Esophagus squamous epithelium (tissue), 5 donors: ENCODE results near the gene DYNLRB1. TPM values are rescaled to one million over a fixed set of nuclear protein-coding genes. Genes with fewer than 3 reads are reported as not detected.
"Not testable (repeated sequence)": the region's sequence is repeated elsewhere in the genome, so short reads cannot be mapped to it uniquely, and the experiment has no call there.

Experiments
- DNase-seq: peaks from one replicate; lab custom pipeline; 2025; lab: John Stamatoyannopoulos, UW
- H3K27ac ChIP-seq, 4 donors: fragments of 200-600 bp; sonication (generic); one replicate each; pipeline ENCODE4 v1.5.1; 2016 to 2019; ENCODE audit warnings: mild to moderate bottlenecking in 1 of 4
- H3K27me3 ChIP-seq, 4 donors: fragments of 200-600 bp; sonication (generic); 1 replicate in 3 of 4; 2 replicates in 1 of 4; pipeline versions ENCODE4 v1.5.1 to v1.6.0; 2017 to 2021; ENCODE audit warnings: antibody characterized with exemption in 1 of 4
- H3K36me3 ChIP-seq, 3 donors: fragments of 200-600 bp; sonication (generic); one replicate each; pipeline ENCODE4 v1.5.1; 2016 to 2019
- H3K4me1 ChIP-seq, 3 donors: fragments of 200-600 bp; sonication (generic); one replicate each; pipeline ENCODE4 v1.5.1; 2017 to 2019
- H3K4me3 ChIP-seq, 4 donors: fragments of 200-600 bp; sonication (generic); 1 replicate in 3 of 4; 2 replicates in 1 of 4; pipeline ENCODE4 v1.5.1; 2016 to 2019; ENCODE audit warnings: mild to moderate bottlenecking in 2 of 4, moderate library complexity in 1 of 4
- H3K9me3 ChIP-seq, 3 donors: fragments of 200-600 bp; sonication (generic); one replicate each; pipeline ENCODE4 v1.5.1; 2016 to 2019
- POLR2A ChIP-seq, 4 donors: fragments of 450-650 bp; IDR thresholded peaks; one replicate each; pipeline ENCODE4 v1.6.1; 2017; ENCODE audit warnings: antibody characterized with exemption in 4 of 4, mild to moderate bottlenecking in 4 of 4, moderate library complexity in 3 of 4
- WGBS, 2 donors: methylation state at CpG; one replicate each; pipeline ENCODE4 v1.1.5; 2018; 5-methylcytosine and 5-hydroxymethylcytosine counted together
- intact Hi-C: fragments of 100-400 bp; cut with DNase I; formaldehyde crosslinking; loops from one replicate; pipeline ENCODE4 v1.15.0; 2022
- total RNA-seq, 4 donors: library from RNA; depleted of rRNA; stranded (reverse); fragments of >200 nt; gene quantifications; one replicate each; pipeline ENCODE4 v1.1.0, GENCODE V29; 2016
- TF ChIP-seq, protein P1 (sequence below), 6 experiments: fragments of 450-650 bp in 4 of 6; fragments of 200-600 bp in 2 of 6; sonication (generic) in 2 of 6; IDR thresholded peaks; one replicate each; pipeline ENCODE4 v1.5.1; 2016 to 2019; ENCODE audit warnings: antibody characterized with exemption in 6 of 6, mild to moderate bottlenecking in 4 of 6, moderate library complexity in 4 of 6
- donor health status: DM: yes; HTN: yes; CAD: no.

The DYNLRB1 gene
- total RNA-seq, 4 donors from 2014 or later = 77.9 to 108 (median 97.2) TPM

DNA sequence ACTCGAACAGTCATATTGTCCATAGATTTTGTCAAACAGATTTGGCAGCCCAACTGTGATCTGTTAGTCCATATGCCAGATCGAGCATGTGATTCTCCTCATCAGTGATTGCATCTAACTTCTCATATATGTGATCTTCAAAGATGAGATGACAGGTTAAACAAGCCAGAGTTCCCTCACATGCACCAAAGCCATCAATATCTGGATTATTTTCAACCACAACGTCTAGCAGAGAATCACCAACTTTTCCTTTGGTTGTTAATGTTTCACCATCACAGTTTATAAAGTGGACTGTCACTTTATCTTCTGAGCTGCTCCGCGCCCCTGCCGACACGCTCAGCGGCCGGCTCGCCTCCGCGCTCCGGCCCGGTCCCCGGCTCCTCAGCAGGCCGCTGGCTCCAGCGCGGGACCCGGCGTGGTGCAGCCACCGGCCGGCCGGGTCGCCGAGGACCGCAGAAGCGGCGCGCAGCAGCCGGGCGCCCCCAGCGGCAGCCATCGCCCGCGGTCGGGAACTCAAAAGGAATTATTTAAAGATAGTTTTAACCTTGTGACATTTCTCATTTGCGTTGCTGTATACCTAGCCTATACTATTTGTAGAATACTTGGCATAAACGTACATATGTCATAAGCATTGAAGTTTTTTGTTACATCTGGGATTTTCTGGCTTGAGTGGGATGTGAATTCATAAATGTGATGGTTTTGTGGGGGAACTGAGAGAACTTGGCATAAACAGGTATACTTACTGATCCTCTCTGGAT, 40.1 kb upstream of the DYNLRB1 start:
- TF ChIP-seq POLR2A (IDR thresholded peaks at IDR 0.05) = no peak
- TF ChIP-seq, protein P1, sequence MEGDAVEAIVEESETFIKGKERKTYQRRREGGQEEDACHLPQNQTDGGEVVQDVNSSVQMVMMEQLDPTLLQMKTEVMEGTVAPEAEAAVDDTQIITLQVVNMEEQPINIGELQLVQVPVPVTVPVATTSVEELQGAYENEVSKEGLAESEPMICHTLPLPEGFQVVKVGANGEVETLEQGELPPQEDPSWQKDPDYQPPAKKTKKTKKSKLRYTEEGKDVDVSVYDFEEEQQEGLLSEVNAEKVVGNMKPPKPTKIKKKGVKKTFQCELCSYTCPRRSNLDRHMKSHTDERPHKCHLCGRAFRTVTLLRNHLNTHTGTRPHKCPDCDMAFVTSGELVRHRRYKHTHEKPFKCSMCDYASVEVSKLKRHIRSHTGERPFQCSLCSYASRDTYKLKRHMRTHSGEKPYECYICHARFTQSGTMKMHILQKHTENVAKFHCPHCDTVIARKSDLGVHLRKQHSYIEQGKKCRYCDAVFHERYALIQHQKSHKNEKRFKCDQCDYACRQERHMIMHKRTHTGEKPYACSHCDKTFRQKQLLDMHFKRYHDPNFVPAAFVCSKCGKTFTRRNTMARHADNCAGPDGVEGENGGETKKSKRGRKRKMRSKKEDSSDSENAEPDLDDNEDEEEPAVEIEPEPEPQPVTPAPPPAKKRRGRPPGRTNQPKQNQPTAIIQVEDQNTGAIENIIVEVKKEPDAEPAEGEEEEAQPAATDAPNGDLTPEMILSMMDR (IDR thresholded peaks at IDR 0.05) = peak in 5 of 6 experiments; percentile 35 to 73 (median 61)
- intact Hi-C loops = no loop called here
- Histone ChIP-seq H3K27ac (no peak overlapping the region), H3K4me1 (peaks cover 0 to 20% (median 5%) of the 10 kb centered on the region in 3 donors), H3K9me3 (no peaks in the 10 kb centered on the region), H3K27me3 (no peaks in the 10 kb centered on the region), H3K36me3 (peaks cover 0 to 85% (median 7%) of the 10 kb centered on the region in 3 donors), H3K4me3 (no peak overlapping the region)
- WGBS, 2 donors = 11 to 39% methylated on average over 11 to 17 of the region's 38 CpGs
- no peak for DNase-seq

DNA sequence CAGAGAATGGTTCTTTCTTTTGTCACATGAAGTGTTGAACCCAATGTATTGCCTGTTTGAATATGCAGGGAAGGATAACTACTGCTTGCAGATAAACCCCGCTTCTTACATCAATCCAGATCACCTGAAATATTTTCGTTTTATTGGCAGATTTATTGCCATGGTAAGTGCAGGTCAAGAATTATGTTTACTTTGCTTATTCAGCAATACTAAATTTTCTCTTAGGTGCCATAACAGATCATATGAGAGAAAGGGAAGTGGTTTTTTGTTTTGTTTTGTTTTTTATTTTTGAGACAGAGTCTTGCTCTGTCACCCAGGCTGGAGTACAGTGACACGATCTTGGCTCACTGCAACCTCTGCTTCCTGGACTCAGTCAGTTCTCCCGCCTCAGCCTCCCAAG, 36.6 kb upstream of the DYNLRB1 start:
- peaks cover 19 to 88% (median 29%) of the 10 kb centered on the region in 3 donors for H3K36me3 ChIP-seq
- intact Hi-C loops = loop anchor here (10.0 kb wide), 1 partner anchor 165 kb away; no protein-coding TSS in a partner anchor
- H3K27me3 ChIP-seq = no peaks in the 10 kb centered on the region
- H3K4me3 ChIP-seq = no peak overlapping the region
- no peak for TF ChIP-seq POLR2A (IDR thresholded peaks at IDR 0.05)
- H3K27ac ChIP-seq = no peak overlapping the region
- DNase-seq = no peak
- WGBS, 2 donors = 87 to 89% methylated on average over 4 of the region's 4 CpGs
- H3K9me3 ChIP-seq = no peaks in the 10 kb centered on the region
- peaks cover 0 to 10% (median 0%) of the 10 kb centered on the region in 3 donors for H3K4me1 ChIP-seq

DNA sequence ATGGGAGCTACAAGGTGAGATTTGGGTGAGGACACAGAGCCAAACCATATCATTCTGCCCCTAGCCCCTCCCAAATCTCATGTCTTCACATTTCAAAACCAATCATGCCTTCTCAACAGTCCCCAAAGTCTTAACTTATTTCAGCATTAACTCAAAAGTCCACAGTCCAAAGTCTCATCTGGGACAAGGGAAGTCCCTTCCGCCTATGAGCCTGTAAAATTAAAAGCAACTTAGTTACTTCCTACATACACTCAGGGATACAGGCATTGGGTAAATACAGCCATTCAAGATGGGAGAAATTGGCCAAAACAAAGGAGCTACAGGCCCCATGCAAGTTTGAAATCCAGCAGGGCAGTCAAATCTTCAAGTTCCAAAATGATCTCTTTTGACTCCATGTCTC, 34.1 kb upstream of the DYNLRB1 start:
- H3K4me3 ChIP-seq, H3K27me3 ChIP-seq, H3K4me1 ChIP-seq, H3K9me3 ChIP-seq, H3K27ac ChIP-seq, DNase-seq: not testable (repeated sequence)
- WGBS, 2 donors = 0 to 38% methylated on average over 1 of the region's 1 CpG
- peaks cover 19 to 98% (median 29%) of the 10 kb centered on the region in 3 donors for H3K36me3 ChIP-seq
- intact Hi-C loops = loop anchor here (10.0 kb wide), 1 partner anchor 167 kb away; no protein-coding TSS in a partner anchor

DNA sequence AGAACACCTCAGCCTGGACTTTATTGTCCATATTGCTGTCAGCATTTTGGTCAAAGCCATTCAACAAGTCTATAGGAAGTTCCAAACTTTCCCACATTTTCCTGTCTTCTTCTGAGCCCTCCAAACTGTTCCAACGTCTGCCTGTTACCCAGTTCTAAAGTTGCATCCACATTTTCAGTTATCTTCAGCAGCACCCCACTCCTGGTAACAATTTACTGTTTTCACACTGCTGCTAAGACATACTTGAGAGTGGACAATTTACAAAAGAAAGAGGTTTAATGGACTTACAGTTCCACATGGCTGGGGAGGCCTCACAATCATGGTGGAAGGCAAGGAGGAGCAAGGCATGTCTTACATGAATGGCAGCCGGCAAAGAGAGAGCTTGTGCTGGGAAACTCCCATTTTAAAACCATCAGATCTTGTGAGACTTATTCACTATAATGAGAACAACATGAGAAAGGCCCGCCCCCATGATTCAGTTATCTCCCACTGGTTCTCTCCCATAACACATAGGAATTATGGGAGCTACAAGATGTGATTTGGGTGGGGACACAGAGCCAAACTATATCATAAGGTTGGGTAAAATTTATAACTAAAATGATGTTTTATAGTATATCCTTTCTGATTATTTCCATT, 32.5 kb upstream of the DYNLRB1 start:
- intact Hi-C loops = loop anchor here (10.0 kb wide), 1 partner anchor 169 kb away; no protein-coding TSS in a partner anchor
- not testable (repeated sequence) for H3K4me3 ChIP-seq, H3K27ac ChIP-seq, H3K4me1 ChIP-seq, DNase-seq, H3K9me3 ChIP-seq, H3K27me3 ChIP-seq
- 91 to 100% methylated on average over 3 of the region's 3 CpGs for WGBS, 2 donors
- peaks cover 19 to 98% (median 23%) of the 10 kb centered on the region in 3 donors for H3K36me3 ChIP-seq

DNA sequence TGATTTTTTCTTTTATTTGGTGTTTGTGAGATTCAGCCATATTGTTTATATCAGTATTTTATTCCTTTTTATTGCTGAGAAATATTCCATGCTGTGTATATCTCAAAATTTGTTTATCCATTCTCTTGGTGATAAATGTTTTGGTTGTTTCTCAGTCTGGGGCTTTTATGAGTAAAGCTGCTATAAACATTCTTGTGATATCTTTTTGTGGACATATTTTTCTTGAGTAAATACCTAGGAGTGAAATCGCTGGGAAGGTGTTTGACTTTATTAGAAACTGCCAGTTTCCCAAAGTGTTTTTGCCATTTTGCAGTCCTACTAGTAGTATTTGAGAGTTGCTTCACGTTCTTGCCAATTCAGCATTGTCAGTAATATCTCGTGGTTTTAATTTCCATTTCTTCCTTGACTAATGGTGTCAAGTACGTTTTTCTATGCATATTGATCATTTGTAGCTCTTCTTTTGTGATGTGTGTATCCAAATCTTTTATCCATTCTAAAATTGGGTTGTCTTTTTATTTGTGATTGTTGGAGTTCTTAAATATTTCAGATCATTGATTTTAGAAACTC, 31.1 kb upstream of the DYNLRB1 start:
- peaks cover 25 to 98% (median 29%) of the 10 kb centered on the region in 3 donors for H3K36me3 ChIP-seq
- WGBS, 2 donors = 76 to 80% methylated on average over 4 of the region's 4 CpGs
- no peak for DNase-seq
- H3K4me3 ChIP-seq = no peak overlapping the region
- H3K4me1 ChIP-seq = no peaks in the 10 kb centered on the region
- H3K27me3 ChIP-seq = no peaks in the 10 kb centered on the region
- intact Hi-C loops = loop anchor here (10.0 kb wide), 1 partner anchor 170 kb away; no protein-coding TSS in a partner anchor
- no peak overlapping the region for H3K27ac ChIP-seq
- no peak for TF ChIP-seq POLR2A (IDR thresholded peaks at IDR 0.05)
- TF ChIP-seq, protein P1 (IDR thresholded peaks at IDR 0.05) = no peak
- H3K9me3 ChIP-seq = no peaks in the 10 kb centered on the region

DNA sequence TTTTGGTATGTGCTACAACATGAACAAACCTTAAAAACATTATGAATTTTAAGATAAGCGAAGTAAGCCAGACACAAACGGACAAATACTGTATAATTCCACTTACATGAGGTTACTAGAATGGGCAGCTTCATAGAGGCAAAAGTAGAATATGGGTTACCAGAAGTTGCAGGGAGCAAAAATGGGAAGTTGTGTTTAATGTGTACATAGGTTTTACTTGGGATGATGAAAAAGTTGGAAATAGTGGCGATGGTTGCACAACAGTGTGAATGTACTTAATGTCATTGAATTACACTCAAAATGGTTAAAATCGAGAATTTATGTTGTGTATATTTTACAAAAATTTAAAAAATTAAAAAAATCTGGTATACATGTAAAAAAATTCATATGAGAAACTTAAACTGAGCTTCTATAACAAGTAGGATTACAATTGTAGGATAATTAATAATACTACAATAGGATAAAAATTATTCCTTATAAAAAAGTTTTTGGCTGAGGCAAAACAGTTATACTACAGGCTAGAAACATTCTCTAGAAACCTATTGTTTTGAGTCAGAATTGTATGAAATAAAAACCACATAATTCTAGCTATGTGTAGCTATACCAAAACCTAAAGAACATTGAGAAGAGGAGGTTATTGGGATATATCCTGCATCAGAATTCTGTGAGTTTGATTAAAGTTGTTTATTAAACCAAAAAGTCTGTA, 24.8 kb upstream of the DYNLRB1 start:
- WGBS, 2 donors = 90 to 93% methylated on average over 4 of the region's 4 CpGs
- no peaks in the 10 kb centered on the region for H3K27me3 ChIP-seq
- TF ChIP-seq, protein P1 (IDR thresholded peaks at IDR 0.05) = no peak
- TF ChIP-seq POLR2A (IDR thresholded peaks at IDR 0.05) = no peak
- DNase-seq = no peak
- H3K4me3 ChIP-seq = no peak overlapping the region
- intact Hi-C loops = no loop called here
- no peaks in the 10 kb centered on the region for H3K9me3 ChIP-seq
- peaks cover 7 to 100% (median 33%) of the 10 kb centered on the region in 3 donors for H3K36me3 ChIP-seq
- no peaks in the 10 kb centered on the region for H3K4me1 ChIP-seq
- no peak overlapping the region for H3K27ac ChIP-seq
